ENCODE data around the gene KLHL6.
"Not testable (repeated sequence)": the region's sequence is repeated elsewhere in the genome, so short reads cannot be mapped to it uniquely, and the experiment has no call there.

Gene KLHL6

GRCh38 chr3:183486472-183486871 lies 69.0 kb downstream of the KLHL6 start:
- DNase-seq (ENCODE audit: low read depth), result no peak

- no peak for DNase-seq (ENCODE audit: low read depth)
Observed at GRCh38 chr3:183485585-183485984, 69.9 kb downstream of the KLHL6 start.

GRCh38 chr3:183485093-183485492 lies 70.4 kb downstream of the KLHL6 start:
- DNase-seq (ENCODE audit: low read depth), result no peak

- no peak for DNase-seq (ENCODE audit: low read depth)
Observed at GRCh38 chr3:183484431-183485075, 71.0 kb downstream of the KLHL6 start.

- no peak for DNase-seq (ENCODE audit: low read depth)
Observed at GRCh38 chr3:183481582-183481981, 73.9 kb downstream of the KLHL6 start.

- DNase-seq (ENCODE audit: low read depth), result no peak
Observed at GRCh38 chr3:183478501-183478900, 77.0 kb downstream of the KLHL6 start.

- DNase-seq (ENCODE audit: low read depth), result no peak
Observed at GRCh38 chr3:183477801-183478456, 77.6 kb downstream of the KLHL6 start.

- not testable (repeated sequence) for DNase-seq (ENCODE audit: low read depth)
Observed at GRCh38 chr3:183475764-183476162, 79.7 kb downstream of the KLHL6 start.

GRCh38 chr3:183475016-183475763 lies 80.3 kb downstream of the KLHL6 start:
- DNase-seq (ENCODE audit: low read depth), result no peak

- no peak for DNase-seq (ENCODE audit: low read depth)
Observed at GRCh38 chr3:183473969-183474368, 81.5 kb downstream of the KLHL6 start.

- no peak for DNase-seq (ENCODE audit: low read depth)
Observed at GRCh38 chr3:183472155-183472554, 83.4 kb downstream of the KLHL6 start.

GRCh38 chr3:183468424-183468823 lies 87.1 kb downstream of the KLHL6 start:
- no peak for DNase-seq (ENCODE audit: low read depth)

- DNase-seq (ENCODE audit: low read depth), result no peak
Observed at GRCh38 chr3:183466575-183466974, 88.9 kb downstream of the KLHL6 start.

- not testable (repeated sequence) for DNase-seq (ENCODE audit: low read depth)
Observed at GRCh38 chr3:183465710-183466109, 89.8 kb downstream of the KLHL6 start.

GRCh38 chr3:183464480-183464879 lies 91.0 kb downstream of the KLHL6 start:
- no peak for DNase-seq (ENCODE audit: low read depth)

GRCh38 chr3:183460081-183461055 lies 95.1 kb downstream of the KLHL6 start:
- DNase-seq (ENCODE audit: low read depth), result no peak

- no peak for DNase-seq (ENCODE audit: low read depth)
Observed at GRCh38 chr3:183455089-183455488, 100.4 kb downstream of the KLHL6 start.

GRCh38 chr3:183454064-183454463 lies 101.4 kb downstream of the KLHL6 start:
- no peak for DNase-seq (ENCODE audit: low read depth)

- no peak for DNase-seq (ENCODE audit: low read depth)
Observed at GRCh38 chr3:183449791-183450190, 105.7 kb downstream of the KLHL6 start.

- DNase-seq (ENCODE audit: low read depth), result no peak
Observed at GRCh38 chr3:183449391-183449790, 106.1 kb downstream of the KLHL6 start.

GRCh38 chr3:183448369-183449128 lies 107.0 kb downstream of the KLHL6 start:
- no peak for DNase-seq (ENCODE audit: low read depth)

Data from stimulated activated CD8-positive, alpha-beta memory T cell treated with anti-CD3 and anti-CD28 coated beads, Interleukin-15, amount 100 ng/mL, for 24 hours (primary cell).